HepG2 (cell line): ENCODE measurements around the gene PRR33. TPM values are rescaled to one million over a fixed set of nuclear protein-coding genes. Genes with fewer than 3 reads are reported as not detected.

ENCODE experiments used
- ATAC-seq: fragments of 200-7000 bp; cut with Tn5 transposase; 3 replicates; pipeline ENCODE4 v1.9.1; 2020; ENCODE audit warnings: mild to moderate bottlenecking, moderate library complexity
- BruUV-seq: library from RNA; stranded (reverse); fragments of 400-500 nt; replicated peaks from 2 replicates; lab custom pipeline; 2021; lab: Mats Ljungman, UMichigan
- CTCF ChIA-PET: fragments of 300-600 bp; formaldehyde crosslinking; extraction: SDS; loops from one replicate; lab custom pipeline; 2021; ENCODE audit warnings: low total read pairs, inconsistent platforms, low intra/inter-chr PET ratio; lab: Yijun Ruan, JAX
- POLR2A ChIA-PET: fragments of 350-600 bp; sonication (Branson Sonifier 250); formaldehyde crosslinking; loops from one replicate; lab custom pipeline; 2020; ENCODE audit warnings: antibody characterized with exemption, inconsistent platforms; lab: Yijun Ruan, JAX
- DNase-seq: peaks from one replicate; pipeline ENCODE4 v3.0.0-alpha.2; 2015; ENCODE audit warnings: low spot score
- FAIRE-seq: peaks from 3 replicates; lab custom pipeline; 2011; peaks lifted over from hg19 to GRCh38; lab: Jason Lieb, UNC
- H2AFZ ChIP-seq: one replicate; pipeline ENCODE4 v1.6.1; 2011; ENCODE audit warnings: low read length, inconsistent platforms
- H3K27ac ChIP-seq: fragments of 300-600 bp; 3 replicates; pipeline ENCODE4 v1.8.0; 2011; ENCODE audit warnings: mixed run types, mild to moderate bottlenecking, mixed read lengths, low read length, inconsistent platforms; ENCODE audit not compliant: insufficient read depth; ENCODE audit errors: extremely low read length
- H3K27me3 ChIP-seq, 2 experiments: fragments of 200-600 bp in 1 of 2; 2 replicates in 1 of 2; 3 replicates in 1 of 2; pipeline versions ENCODE4 v1.6.0 to v1.8.0; 2011; ENCODE audit warnings: low read length in 2 of 2, mild to moderate bottlenecking in 2 of 2, moderate library complexity in 2 of 2, inconsistent platforms in 1 of 2; ENCODE audit not compliant: insufficient read depth in 2 of 2, control insufficient read depth in 1 of 2
- H3K36me3 ChIP-seq, 2 experiments: fragments of 200-600 bp in 1 of 2; replicated peaks in 1 of 2; 2 replicates in 1 of 2; 3 replicates in 1 of 2; pipeline versions ENCODE4 v1.5.1 to v1.8.0; 2011; ENCODE audit warnings: low read length in 2 of 2, inconsistent platforms in 1 of 2; ENCODE audit not compliant: insufficient read depth in 2 of 2, control insufficient read depth in 1 of 2
- H3K4me1 ChIP-seq: 2 replicates; pipeline ENCODE4 v1.5.1; 2012; ENCODE audit warnings: low read length, inconsistent platforms; ENCODE audit not compliant: insufficient read depth
- H3K4me2 ChIP-seq: 2 replicates; pipeline ENCODE4 v1.6.0; 2011; ENCODE audit warnings: low read depth, low read length, inconsistent platforms
- H3K4me3 ChIP-seq, 3 experiments: fragments of 200-600 bp in 1 of 3; sonication (generic), shearing (Covaris generic) in 1 of 3; replicated peaks in 1 of 3; 2 replicates each; pipeline ENCODE4 v1.5.1; 2011 to 2016; ENCODE audit warnings: low read length in 3 of 3, inconsistent platforms in 2 of 3, low read depth in 2 of 3, mild to moderate bottlenecking in 2 of 3, control low read depth in 1 of 3, mixed read lengths in 1 of 3; ENCODE audit not compliant: insufficient read depth in 1 of 3
- H3K79me2 ChIP-seq: one replicate; pipeline ENCODE4 v1.6.1; 2011; ENCODE audit warnings: low read length, inconsistent platforms; ENCODE audit not compliant: insufficient read depth
- H3K9ac ChIP-seq: 2 replicates; pipeline ENCODE4 v1.6.0; 2011; ENCODE audit warnings: mild to moderate bottlenecking, low read depth, low read length, inconsistent platforms; ENCODE audit not compliant: insufficient read depth
- H3K9me3 ChIP-seq: 2 replicates; pipeline ENCODE4 v1.5.1; 2012; ENCODE audit warnings: mild to moderate bottlenecking, low read length
- H4K20me1 ChIP-seq: 2 replicates; pipeline ENCODE4 v1.6.0; 2011; ENCODE audit warnings: inconsistent platforms, mild to moderate bottlenecking, low read length, moderate library complexity; ENCODE audit not compliant: insufficient read depth
- ATAD3A ChIP-seq: sonication (generic); formaldehyde crosslinking; IDR thresholded peaks from 2 replicates; pipeline ENCODE4 v1.4.0; 2020; ENCODE audit warnings: missing genetic modification reagents
- CBX1 ChIP-seq: IDR thresholded peaks from one replicate; pipeline ENCODE4 v1.6.1; 2016; ENCODE audit warnings: antibody characterized with exemption, low read depth
- CSRNP2 ChIP-seq: sonication (generic); formaldehyde crosslinking; conservative IDR thresholded peaks from 2 replicates; pipeline ENCODE4 v1.8.0; 2022; ENCODE audit warnings: low read depth, missing genetic modification reagents
- ELF3 ChIP-seq: IDR thresholded peaks from 2 replicates; pipeline ENCODE4 v1.6.1; 2016; ENCODE audit warnings: missing genetic modification reagents, missing compliant biosample characterization
- HNF1A ChIP-seq, 2 experiments: sonication (generic) in 1 of 2; formaldehyde crosslinking in 1 of 2; IDR thresholded peaks; 2 replicates each; pipeline versions ENCODE4 v1.4.0 to v1.6.1; 2016 to 2020; ENCODE audit warnings: borderline replicate concordance in 1 of 2, low read depth in 1 of 2, mild to moderate bottlenecking in 1 of 2, missing genetic modification reagents in 1 of 2
- IRX3 ChIP-seq: sonication (generic); formaldehyde crosslinking; IDR thresholded peaks from 2 replicates; pipeline ENCODE4 v1.8.1; 2023; ENCODE audit warnings: mild to moderate bottlenecking, low read depth, missing genetic modification reagents, borderline replicate concordance
- MEIS2 ChIP-seq: sonication (generic); formaldehyde crosslinking; IDR thresholded peaks from 2 replicates; pipeline ENCODE4 v1.9.0; 2021; ENCODE audit warnings: mild to moderate bottlenecking, missing genetic modification reagents
- PTBP1 ChIP-seq: fragments of 200-400 bp; formaldehyde crosslinking; IDR thresholded peaks from 2 replicates; pipeline ENCODE4 v1.6.1; 2018; ENCODE audit warnings: low read length, low read depth; ENCODE audit not compliant: poor library complexity, severe bottlenecking
- RNF2 ChIP-seq: fragments of 450-650 bp; conservative IDR thresholded peaks from 2 replicates; pipeline ENCODE4 v1.6.1; 2016; ENCODE audit warnings: low read depth
- TERF1 ChIP-seq: sonication (generic); formaldehyde crosslinking; IDR thresholded peaks from 2 replicates; pipeline ENCODE4 v1.8.0; 2022; ENCODE audit warnings: mild to moderate bottlenecking, missing genetic modification reagents, moderate library complexity
- ZNF253 ChIP-seq: sonication (generic); formaldehyde crosslinking; IDR thresholded peaks from 2 replicates; pipeline ENCODE4 v1.8.0; 2022; ENCODE audit warnings: mild to moderate bottlenecking, missing genetic modification reagents, borderline replicate concordance
- ZNF780A ChIP-seq: sonication (generic); formaldehyde crosslinking; IDR thresholded peaks from 2 replicates; pipeline ENCODE4 v1.8.0; 2022; ENCODE audit warnings: mild to moderate bottlenecking, missing genetic modification reagents, moderate library complexity
- WGBS: methylation state at CpG from one replicate; pipeline ENCODE4 v1.1.6; 2017; ENCODE audit warnings: low lambda C conversion rate; 5-methylcytosine and 5-hydroxymethylcytosine counted together
- in situ Hi-C: cut with HindIII; loops from 2 replicates; pipeline ENCODE4 v1.10.0; 2017; ENCODE audit warnings: low pct_unique_long_range_greater_than_20kb; ENCODE audit not compliant: extremely low pct_ligation_motif_present
- intact Hi-C: fragments of 100-400 bp; cut with micrococcal nuclease; formaldehyde crosslinking; loops from one replicate; pipeline ENCODE4 v1.10.0; 2022; ENCODE audit not compliant: unreplicated experiment
- polyA plus RNA-seq, 8 experiments: library from polyadenylated mRNA; depleted of rRNA in 3 of 8; stranded (reverse) in 7 of 8; unstranded in 1 of 8; fragments of >200 nt; fragmentation: Illumina TruSeq in 4 of 8; extraction: Trizol in 4 of 8; gene quantifications; 2 replicates each; pipeline versions ENCODE4 v1.2.1 to v1.2.3, GENCODE V29; 2011 to 2016; ENCODE audit warnings: low read depth in 4 of 8, missing spikeins in 1 of 8, mixed read lengths in 1 of 8; ENCODE audit not compliant: insufficient read depth in 1 of 8
- total RNA-seq, 5 experiments: library from RNA; depleted of rRNA; stranded (reverse); fragments of >200 nt; fragmentation: Illumina TruSeq; extraction: Trizol; gene quantifications; 2 replicates each; pipeline ENCODE4 v1.2.3, GENCODE V29; 2016; ENCODE audit warnings: low read depth in 1 of 5

Gene PRR33
- total and polyA plus RNA-seq, 2 of the 13 experiments (the other 11 are each of a cell fraction or from before 2014, with no cell fraction given): not detected

- FAIRE-seq (no peak), ATAC-seq (no peak), DNase-seq (no peak)
- no peaks in the 10 kb centered on the region for H4K20me1 ChIP-seq
- H3K4me3 ChIP-seq: no peak overlapping the region
- no peaks in the 10 kb centered on the region for H3K79me2 ChIP-seq
- TF ChIP-seq ATAD3A (CRISPR knock-in tag) (no peak), CSRNP2 (CRISPR knock-in tag) (no peak), PTBP1 (no peak), IRX3 (no peak), ELF3 (CRISPR knock-in tag) (no peak), HNF1A (IDR thresholded peaks at IDR 0.05; ENCODE audit: low read depth) (no peak), HNF1A (CRISPR knock-in tag; IDR thresholded peaks at IDR 0.05; ENCODE audit: borderline replicate concordance) (no peak), ZNF780A (no peak), TERF1 (no peak), ZNF253 (CRISPR knock-in tag) (no peak), MEIS2 (CRISPR knock-in tag) (no peak), RNF2 (no peak), CBX1 (no peak)
- no peak overlapping the region for H2AFZ ChIP-seq
- H3K4me2 ChIP-seq: no peak overlapping the region
- intact Hi-C loops: no loop called here
- H3K9ac ChIP-seq: no peak overlapping the region
- no TSS peak for BruUV-seq
- in situ Hi-C loops: no loop called here
- ChIA-PET CTCF (no interaction called here), POLR2A (no interaction called here)
- H3K4me1 ChIP-seq: no peaks in the 10 kb centered on the region
- no peaks in the 10 kb centered on the region for H3K36me3 ChIP-seq
- WGBS: 63% methylated on average over 19 of the region's 35 CpGs
- H3K27me3 ChIP-seq: peaks cover 25 to 73% of the 10 kb centered on the region in 2 experiments
- no peaks in the 10 kb centered on the region for H3K9me3 ChIP-seq
- H3K27ac ChIP-seq: no peak overlapping the region
These were observed 37.3 kb upstream of the PRR33 start for GRCh38 chr11:1928891-1929541.
